H1 (cell line): ENCODE results near the gene EPB41L2. TPM values are rescaled to one million over a fixed set of nuclear protein-coding genes. Genes with fewer than 3 reads are reported as not detected.

Source experiments
- CTCF ChIA-PET: fragments of 300-600 bp; sonication (Branson Sonifier 250); formaldehyde crosslinking; loops from one replicate; lab custom pipeline; 2021; ENCODE audit not compliant: partially characterized antibody; lab: Charles Lee
- POLR2A ChIA-PET: fragments of 300-600 bp; sonication (Branson Sonifier 250); formaldehyde crosslinking; loops from one replicate; lab custom pipeline; 2021; ENCODE audit warnings: inconsistent platforms; ENCODE audit not compliant: partially characterized antibody; lab: Charles Lee
- DNase-seq, 2 experiments: peaks; one replicate each; pipeline versions ENCODE4 v3.0.0 to v3.0.0-alpha.2; 2010 to 2022; ENCODE audit warnings: low spot score in 2 of 2, low read depth in 1 of 2, mixed read lengths in 1 of 2
- FAIRE-seq: peaks from 2 replicates; lab custom pipeline; 2011; peaks lifted over from hg19 to GRCh38; lab: Jason Lieb, UNC
- H2AFZ ChIP-seq: 2 replicates; pipeline ENCODE4 v1.8.1; 2012; ENCODE audit warnings: low read length, inconsistent platforms
- H2AK5ac ChIP-seq: 2 replicates; pipeline ENCODE4 v1.6.1; 2013; ENCODE audit warnings: low read depth, low read length
- H2BK120ac ChIP-seq: replicated peaks from 2 replicates; pipeline ENCODE3; 2013; ENCODE audit warnings: low read depth, low read length, inconsistent platforms
- H2BK12ac ChIP-seq: 2 replicates; pipeline ENCODE4 v1.6.1; 2013; ENCODE audit warnings: low read depth, low read length
- H2BK15ac ChIP-seq: 2 replicates; pipeline ENCODE4 v1.6.1; 2013; ENCODE audit warnings: low read length
- H2BK20ac ChIP-seq: 2 replicates; pipeline ENCODE4 v1.6.1; 2013; ENCODE audit warnings: low read length
- H2BK5ac ChIP-seq: 2 replicates; pipeline ENCODE4 v1.6.1; 2013; ENCODE audit warnings: low read depth, low read length
- H3K14ac ChIP-seq: 2 replicates; pipeline ENCODE4 v1.6.1; 2013; ENCODE audit warnings: inconsistent platforms; ENCODE audit not compliant: insufficient read length
- H3K18ac ChIP-seq: 2 replicates; pipeline ENCODE4 v1.6.1; 2013; ENCODE audit warnings: low read length; ENCODE audit errors: extremely low read depth
- H3K23ac ChIP-seq: 2 replicates; pipeline ENCODE4 v1.6.1; 2013; ENCODE audit warnings: inconsistent platforms; ENCODE audit not compliant: insufficient read length
- H3K23me2 ChIP-seq: 2 replicates; pipeline ENCODE4 v1.6.1; 2013; ENCODE audit warnings: low read depth, low read length
- H3K27ac ChIP-seq: 2 replicates; pipeline ENCODE4 v1.6.1; 2011; ENCODE audit warnings: low read depth, low read length, inconsistent platforms
- H3K27me3 ChIP-seq, 4 experiments: replicated peaks in 1 of 4; 1 replicate in 1 of 4; 2 replicates in 3 of 4; pipeline versions ENCODE4 v1.6.1 to v1.8.1; 2011 to 2013; ENCODE audit warnings: low read length in 3 of 4, mild to moderate bottlenecking in 3 of 4, inconsistent platforms in 2 of 4, mixed read lengths in 2 of 4, moderate library complexity in 1 of 4; ENCODE audit not compliant: control insufficient read depth in 3 of 4, insufficient read depth in 3 of 4; ENCODE audit errors: extremely low read depth in 1 of 4
- H3K36me3 ChIP-seq, 4 experiments: 2 replicates each; pipeline versions ENCODE4 v1.6.1 to v1.8.1; 2011 to 2013; ENCODE audit warnings: mild to moderate bottlenecking in 4 of 4, low read length in 3 of 4, moderate library complexity in 2 of 4, control low read depth in 1 of 4, inconsistent platforms in 1 of 4; ENCODE audit not compliant: insufficient read depth in 4 of 4, control insufficient read depth in 2 of 4
- H3K4ac ChIP-seq: replicated peaks from 2 replicates; pipeline ENCODE3; 2013; ENCODE audit warnings: low read length, low read depth, mixed read lengths, inconsistent platforms; ENCODE audit not compliant: insufficient read length
- H3K4me1 ChIP-seq, 4 experiments: replicated peaks in 1 of 4; 1 replicate in 1 of 4; 2 replicates in 3 of 4; pipeline versions ENCODE4 v1.6.1 to v1.8.1; 2011 to 2013; ENCODE audit warnings: low read length in 3 of 4, inconsistent platforms in 2 of 4, mixed read lengths in 1 of 4; ENCODE audit not compliant: insufficient read depth in 4 of 4, control insufficient read depth in 3 of 4
- H3K4me2 ChIP-seq, 2 experiments: 2 replicates each; pipeline versions ENCODE4 v1.6.1 to v1.8.1; 2011 to 2013; ENCODE audit warnings: low read depth in 2 of 2, low read length in 2 of 2, control low read depth in 1 of 2, inconsistent platforms in 1 of 2, mild to moderate bottlenecking in 1 of 2; ENCODE audit not compliant: insufficient read depth in 1 of 2
- H3K4me3 ChIP-seq, 4 experiments: fragments of 200-600, 300-600 bp in 1 of 4; sonication (generic), shearing (Covaris generic), sonication (Bioruptor Twin) in 1 of 4; 2 replicates each; pipeline versions ENCODE4 v1.5.1 to v1.8.1; 2011 to 2016; ENCODE audit warnings: low read length in 4 of 4, low read depth in 3 of 4, control low read depth in 2 of 4, inconsistent platforms in 2 of 4, mild to moderate bottlenecking in 2 of 4, mixed read lengths in 1 of 4, moderate library complexity in 1 of 4; ENCODE audit not compliant: insufficient read depth in 2 of 4; ENCODE audit errors: extremely low read depth in 1 of 4
- H3K56ac ChIP-seq: replicated peaks from 2 replicates; pipeline ENCODE3; 2013; ENCODE audit warnings: low read depth, mild to moderate bottlenecking, mixed read lengths, low read length, inconsistent platforms; ENCODE audit not compliant: insufficient read length
- H3K79me1 ChIP-seq: 2 replicates; pipeline ENCODE4 v1.6.1; 2013; ENCODE audit warnings: low read depth, low read length, control low read depth
- H3K79me2 ChIP-seq, 2 experiments: 2 replicates each; pipeline versions ENCODE4 v1.6.1 to v1.8.1; 2012 to 2013; ENCODE audit warnings: low read length in 2 of 2, mild to moderate bottlenecking in 2 of 2, inconsistent platforms in 1 of 2; ENCODE audit not compliant: insufficient read depth in 2 of 2, control insufficient read depth in 1 of 2
- H3K9ac ChIP-seq, 4 experiments: replicated peaks in 1 of 4; 1 replicate in 1 of 4; 2 replicates in 3 of 4; pipeline versions ENCODE4 v1.6.1 to v1.8.1; 2011 to 2013; ENCODE audit warnings: low read depth in 3 of 4, low read length in 3 of 4, control low read depth in 2 of 4, mild to moderate bottlenecking in 2 of 4, moderate library complexity in 2 of 4, inconsistent platforms in 1 of 4; ENCODE audit errors: extremely low read depth in 1 of 4
- H3K9me3 ChIP-seq, 2 experiments: 2 replicates each; pipeline versions ENCODE4 v1.6.1 to v1.8.1; 2012 to 2013; ENCODE audit warnings: mild to moderate bottlenecking in 2 of 2, moderate library complexity in 2 of 2, control low read depth in 1 of 2, inconsistent platforms in 1 of 2, low read depth in 1 of 2, low read length in 1 of 2, mixed read lengths in 1 of 2; ENCODE audit not compliant: insufficient read depth in 2 of 2
- H4K20me1 ChIP-seq, 2 experiments: replicated peaks in 1 of 2; 2 replicates each; pipeline versions ENCODE3 to v1.8.1; 2011 to 2013; ENCODE audit warnings: inconsistent platforms in 2 of 2, low read length in 2 of 2, mild to moderate bottlenecking in 1 of 2; ENCODE audit not compliant: insufficient read depth in 2 of 2, control insufficient read depth in 1 of 2
- H4K5ac ChIP-seq: 2 replicates; pipeline ENCODE4 v1.6.1; 2013; ENCODE audit warnings: low read length, low read depth, mixed read lengths, inconsistent platforms; ENCODE audit not compliant: insufficient read length
- H4K8ac ChIP-seq: 2 replicates; pipeline ENCODE4 v1.8.0; 2013; ENCODE audit warnings: mild to moderate bottlenecking, moderate library complexity, low read length, inconsistent platforms; ENCODE audit not compliant: insufficient read depth; ENCODE audit errors: extremely low read depth
- H4K91ac ChIP-seq: replicated peaks from 2 replicates; pipeline ENCODE3; 2013; ENCODE audit warnings: low read length, mixed read lengths, inconsistent platforms; ENCODE audit not compliant: insufficient read length
- KDM1A ChIP-seq: fragments of 200-600, 300-600 bp; sonication (generic); IDR thresholded peaks from 2 replicates; pipeline ENCODE4 v1.7.1; 2016; ENCODE audit warnings: mild to moderate bottlenecking, low read length, borderline replicate concordance
- NANOG ChIP-seq: IDR thresholded peaks from 2 replicates; pipeline ENCODE4 v1.6.1; 2011; ENCODE audit warnings: low read length, low read depth, mild to moderate bottlenecking, inconsistent platforms; ENCODE audit not compliant: insufficient read depth, poor library complexity, severe bottlenecking
- POLR2AphosphoS5 ChIP-seq: IDR thresholded peaks from 2 replicates; pipeline ENCODE4 v1.6.1; 2011; ENCODE audit warnings: low read depth, low read length
- SAP30 ChIP-seq: fragments of 300-600 bp; sonication (generic); IDR thresholded peaks from 2 replicates; pipeline ENCODE4 v1.7.1; 2012; ENCODE audit warnings: low read length, moderate library complexity, mild to moderate bottlenecking, inconsistent platforms; ENCODE audit not compliant: insufficient read depth, insufficient replicate concordance
- WGBS, 2 experiments: shearing (Covaris generic) in 1 of 2; methylation state at CpG; one replicate each; pipeline versions ENCODE4 v1.1.6 to v1.1.7; 2013 to 2015; ENCODE audit warnings: low lambda C conversion rate in 2 of 2, mixed read lengths in 2 of 2, inconsistent platforms in 1 of 2, low coverage in 1 of 2, missing lambda C conversion rate in 1 of 2; ENCODE audit not compliant: insufficient replicate concordance in 2 of 2, insufficient coverage in 1 of 2, insufficient read length in 1 of 2; ENCODE audit errors: extremely low coverage in 1 of 2, missing lambda C conversion rate in 1 of 2; 5-methylcytosine and 5-hydroxymethylcytosine counted together
- polyA plus RNA-seq, 7 experiments: library from polyadenylated mRNA; depleted of rRNA in 3 of 7; stranded (reverse) in 5 of 7; unstranded in 2 of 7; fragments of >200 nt in 5 of 7; fragments of 200-250 nt in 2 of 7; gene quantifications; 1 replicate in 5 of 7; 2 replicates in 1 of 7; 4 replicates in 1 of 7; pipeline versions ENCODE4 v1.2.1 to v1.2.3, GENCODE V29; 2011 to 2013; ENCODE audit warnings: missing spikeins in 2 of 7, mixed read lengths in 2 of 7
- total RNA-seq: library from RNA; stranded (reverse); fragmentation: NEBNext Ultra II Directional; extraction: Animal tissue kit (Norgen Biotek cat#: 25700); gene quantifications from 2 replicates; pipeline ENCODE4 v1.2.1, GENCODE V29; 2021
- TF ChIP-seq, protein P1 (sequence below): IDR thresholded peaks from 2 replicates; pipeline ENCODE4 v1.6.1; 2012; ENCODE audit warnings: inconsistent platforms

EPB41L2 gene
- total and polyA plus RNA-seq, 2 of the 8 experiments (the other 6 are each of a cell fraction or from before 2014, with no cell fraction given), result 22.5 to 123 TPM

DNA sequence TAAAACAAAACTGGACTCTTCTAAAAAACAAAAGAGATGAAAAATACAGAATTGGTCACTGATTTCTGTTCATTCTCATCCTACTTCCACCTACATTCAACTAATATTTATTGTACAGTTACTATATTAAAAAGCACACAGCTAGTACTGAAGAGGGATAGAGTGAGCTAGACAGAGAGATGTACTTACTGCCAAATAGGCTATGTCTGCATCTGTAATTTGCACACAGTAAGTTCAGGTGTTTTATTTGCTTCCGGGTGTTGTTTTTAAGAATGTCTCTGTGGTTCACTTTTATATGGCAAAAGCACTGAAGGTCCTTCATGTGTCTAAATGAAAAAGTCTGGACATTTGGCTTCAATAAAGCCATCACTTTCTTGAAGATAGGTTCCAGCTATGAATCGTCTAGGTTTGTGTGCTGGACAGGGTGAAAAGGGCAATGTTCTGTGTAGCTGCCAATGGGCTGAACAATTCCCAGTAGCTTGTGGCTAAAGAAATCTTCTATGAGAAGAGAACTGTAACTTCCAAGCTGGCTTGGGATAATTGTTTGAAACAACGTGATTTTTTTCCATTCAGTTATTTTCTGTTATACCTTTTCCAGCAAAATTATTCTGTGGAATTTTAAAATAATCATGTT is 47.3 kb downstream of the EPB41L2 start:
- Histone ChIP-seq H4K91ac (no peak overlapping the region), H3K9ac (no peak overlapping the region), H3K23me2 (no peaks in the 10 kb centered on the region), H2BK5ac (no peak overlapping the region), H4K8ac (no peak overlapping the region), H3K27me3 (no peaks in the 10 kb centered on the region), H2BK120ac (no peak overlapping the region), H4K20me1 (no peaks in the 10 kb centered on the region), H3K56ac (no peak overlapping the region), H3K4me3 (no peak overlapping the region), H3K9me3 (no peaks in the 10 kb centered on the region), H4K5ac (no peak overlapping the region), H3K4ac (no peak overlapping the region)
- CTCF ChIA-PET, result no interaction called here
- no peak for DNase-seq
- TF ChIP-seq NANOG (no peak), POLR2AphosphoS5 (no peak), SAP30 (no peak), KDM1A (no peak)
- TF ChIP-seq, protein P1, sequence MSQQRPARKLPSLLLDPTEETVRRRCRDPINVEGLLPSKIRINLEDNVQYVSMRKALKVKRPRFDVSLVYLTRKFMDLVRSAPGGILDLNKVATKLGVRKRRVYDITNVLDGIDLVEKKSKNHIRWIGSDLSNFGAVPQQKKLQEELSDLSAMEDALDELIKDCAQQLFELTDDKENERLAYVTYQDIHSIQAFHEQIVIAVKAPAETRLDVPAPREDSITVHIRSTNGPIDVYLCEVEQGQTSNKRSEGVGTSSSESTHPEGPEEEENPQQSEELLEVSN, result no peak
- TF ChIP-seq, all 59 proteins: peak for 0
- Histone ChIP-seq H3K23ac (no peak overlapping the region), H2BK15ac (no peak overlapping the region), H3K4me1 (peaks cover 0 to 3% (median 2%) of the 10 kb centered on the region in 4 experiments; a peak in 1 of 7 replicates), H3K27ac (no peak overlapping the region), H3K18ac (no peak overlapping the region), H2BK20ac (no peak overlapping the region), H2BK12ac (no peak overlapping the region), H3K14ac (no peak overlapping the region), H2AK5ac (no peak overlapping the region), H3K4me2 (no peak overlapping the region), H3K79me2 (peaks cover 0 to 56% of the 10 kb centered on the region in 2 experiments; a peak in 3 of 4 replicates), H2AFZ (no peak overlapping the region), H3K79me1 (no peaks in the 10 kb centered on the region; the same call in 1 of the 2 replicates), H3K36me3 (no peaks in the 10 kb centered on the region)
- FAIRE-seq, result no peak
- POLR2A ChIA-PET, result interaction anchor here (1.8 kb wide), 1 partner anchor 9 kb away, joined by 4 read pairs; no protein-coding TSS in a partner anchor
- 84% methylated on average over 3 of the region's 3 CpGs; no CpG with 5 or more reads in 1 of the 2 experiments for WGBS, 2 experiments
